ENCODE data around the gene HYAL3. TPM values are rescaled to one million over a fixed set of nuclear protein-coding genes. Genes with fewer than 3 reads are reported as not detected.

The HYAL3 gene
- total and polyA plus RNA-seq, 2 donors from 2014 or later = 2.0 to 3.2 TPM

- H3K9me3 ChIP-seq (ENCODE audit: control insufficient read depth in 2 of 3, insufficient read depth in 1 of 3, low read length in 3 of 3) = no peaks in the 10 kb centered on the region
- peaks cover 8% of the 10 kb centered on the region for H3K27me3 ChIP-seq (ENCODE audit: control insufficient read depth, insufficient read depth, low read length)
- no peak overlapping the region for H3K4me3 ChIP-seq (ENCODE audit: low read length in 3 of 3)
- peaks cover 0 to 8% (median 4%) of the 10 kb centered on the region in 3 donors for H3K4me1 ChIP-seq (ENCODE audit: control insufficient read depth in 2 of 3, insufficient read depth in 2 of 3, low read depth in 1 of 3, low read length in 3 of 3)
- no peaks in the 10 kb centered on the region for H3K36me3 ChIP-seq (ENCODE audit: control insufficient read depth in 2 of 3, insufficient read depth in 3 of 3, low read length in 3 of 3)
- intact Hi-C loops (cut with DNase I) = no loop called here
- DNase-seq (peak in 2 of 5 donors; percentile 26 to 67), FAIRE-seq (no peak)
- TF ChIP-seq, protein P1, sequence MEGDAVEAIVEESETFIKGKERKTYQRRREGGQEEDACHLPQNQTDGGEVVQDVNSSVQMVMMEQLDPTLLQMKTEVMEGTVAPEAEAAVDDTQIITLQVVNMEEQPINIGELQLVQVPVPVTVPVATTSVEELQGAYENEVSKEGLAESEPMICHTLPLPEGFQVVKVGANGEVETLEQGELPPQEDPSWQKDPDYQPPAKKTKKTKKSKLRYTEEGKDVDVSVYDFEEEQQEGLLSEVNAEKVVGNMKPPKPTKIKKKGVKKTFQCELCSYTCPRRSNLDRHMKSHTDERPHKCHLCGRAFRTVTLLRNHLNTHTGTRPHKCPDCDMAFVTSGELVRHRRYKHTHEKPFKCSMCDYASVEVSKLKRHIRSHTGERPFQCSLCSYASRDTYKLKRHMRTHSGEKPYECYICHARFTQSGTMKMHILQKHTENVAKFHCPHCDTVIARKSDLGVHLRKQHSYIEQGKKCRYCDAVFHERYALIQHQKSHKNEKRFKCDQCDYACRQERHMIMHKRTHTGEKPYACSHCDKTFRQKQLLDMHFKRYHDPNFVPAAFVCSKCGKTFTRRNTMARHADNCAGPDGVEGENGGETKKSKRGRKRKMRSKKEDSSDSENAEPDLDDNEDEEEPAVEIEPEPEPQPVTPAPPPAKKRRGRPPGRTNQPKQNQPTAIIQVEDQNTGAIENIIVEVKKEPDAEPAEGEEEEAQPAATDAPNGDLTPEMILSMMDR (IDR thresholded peaks at IDR 0.05; ENCODE audit: borderline replicate concordance, extremely low read depth, insufficient read depth) = no peak
- H3K9ac ChIP-seq (ENCODE audit: low read length in 3 of 3) = peak overlapping the region in 1 of 3 donors; percentile 26
- H3K27ac ChIP-seq (ENCODE audit: low read depth in 2 of 2, low read length in 2 of 2) = peak overlapping the region in 1 of 2 donors; percentile 32
Measured at GRCh38 chr3:50276762-50277101, 22.5 kb downstream of the HYAL3 start.

DNA sequence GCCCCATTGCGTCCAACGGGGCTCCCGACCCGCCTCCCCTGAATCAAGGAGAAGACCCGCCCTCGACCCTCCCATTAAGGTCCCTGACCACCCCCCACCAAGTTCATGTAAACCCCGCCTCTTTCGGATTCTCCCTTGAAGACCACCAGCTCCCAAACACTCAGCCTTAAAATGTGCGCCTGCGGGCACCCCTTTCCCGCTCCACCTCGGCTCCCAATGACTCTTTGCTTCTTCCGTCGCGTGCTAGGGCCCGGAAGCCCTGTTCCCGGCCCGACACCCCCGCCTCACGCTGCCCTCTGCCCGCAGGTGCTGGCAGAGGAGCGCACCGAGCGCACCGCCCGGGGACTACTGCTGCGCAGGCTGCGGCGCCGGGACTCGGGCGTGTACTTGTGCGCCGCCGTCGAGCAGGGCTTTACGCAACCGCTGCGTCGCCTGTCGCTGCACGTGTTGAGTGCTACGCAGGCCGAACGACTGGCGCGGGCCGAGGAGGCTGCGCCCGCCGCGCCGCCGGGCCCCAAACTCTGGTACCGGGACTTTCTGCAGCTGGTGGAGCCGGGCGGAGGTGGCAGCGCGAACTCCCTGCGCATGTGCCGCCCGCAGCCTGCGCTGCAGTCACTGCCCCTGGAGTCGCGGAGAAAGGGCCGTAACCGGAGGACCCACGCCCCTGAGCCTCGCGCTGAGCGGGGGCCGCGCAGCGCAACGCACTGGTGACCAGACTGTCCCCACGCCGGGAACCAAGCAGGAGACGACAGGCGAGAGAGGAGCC lies 23.0 kb downstream of the HYAL3 start:
- no peak overlapping the region for H3K4me3 ChIP-seq (ENCODE audit: low read length in 3 of 3)
- H3K4me1 ChIP-seq (ENCODE audit: control insufficient read depth in 2 of 3, insufficient read depth in 2 of 3, low read depth in 1 of 3, low read length in 3 of 3) = peaks cover 0 to 14% (median 10%) of the 10 kb centered on the region in 3 donors
- FAIRE-seq = no peak
- DNase-seq = peak in 4 of 5 donors; percentile 30 to 76 (median 52)
- TF ChIP-seq, protein P1 (IDR thresholded peaks at IDR 0.05; ENCODE audit: borderline replicate concordance, extremely low read depth, insufficient read depth) = no peak
- no peak overlapping the region for H3K27ac ChIP-seq (ENCODE audit: low read depth in 2 of 2, low read length in 2 of 2)
- H3K36me3 ChIP-seq (ENCODE audit: control insufficient read depth in 2 of 3, insufficient read depth in 3 of 3, low read length in 3 of 3) = no peaks in the 10 kb centered on the region
- no peak overlapping the region for H3K9ac ChIP-seq (ENCODE audit: low read length in 3 of 3)
- no peaks in the 10 kb centered on the region for H3K9me3 ChIP-seq (ENCODE audit: control insufficient read depth in 2 of 3, insufficient read depth in 1 of 3, low read length in 3 of 3)
- intact Hi-C loops (cut with DNase I) = no loop called here
- peaks cover 8% of the 10 kb centered on the region for H3K27me3 ChIP-seq (ENCODE audit: control insufficient read depth, insufficient read depth, low read length)

DNA sequence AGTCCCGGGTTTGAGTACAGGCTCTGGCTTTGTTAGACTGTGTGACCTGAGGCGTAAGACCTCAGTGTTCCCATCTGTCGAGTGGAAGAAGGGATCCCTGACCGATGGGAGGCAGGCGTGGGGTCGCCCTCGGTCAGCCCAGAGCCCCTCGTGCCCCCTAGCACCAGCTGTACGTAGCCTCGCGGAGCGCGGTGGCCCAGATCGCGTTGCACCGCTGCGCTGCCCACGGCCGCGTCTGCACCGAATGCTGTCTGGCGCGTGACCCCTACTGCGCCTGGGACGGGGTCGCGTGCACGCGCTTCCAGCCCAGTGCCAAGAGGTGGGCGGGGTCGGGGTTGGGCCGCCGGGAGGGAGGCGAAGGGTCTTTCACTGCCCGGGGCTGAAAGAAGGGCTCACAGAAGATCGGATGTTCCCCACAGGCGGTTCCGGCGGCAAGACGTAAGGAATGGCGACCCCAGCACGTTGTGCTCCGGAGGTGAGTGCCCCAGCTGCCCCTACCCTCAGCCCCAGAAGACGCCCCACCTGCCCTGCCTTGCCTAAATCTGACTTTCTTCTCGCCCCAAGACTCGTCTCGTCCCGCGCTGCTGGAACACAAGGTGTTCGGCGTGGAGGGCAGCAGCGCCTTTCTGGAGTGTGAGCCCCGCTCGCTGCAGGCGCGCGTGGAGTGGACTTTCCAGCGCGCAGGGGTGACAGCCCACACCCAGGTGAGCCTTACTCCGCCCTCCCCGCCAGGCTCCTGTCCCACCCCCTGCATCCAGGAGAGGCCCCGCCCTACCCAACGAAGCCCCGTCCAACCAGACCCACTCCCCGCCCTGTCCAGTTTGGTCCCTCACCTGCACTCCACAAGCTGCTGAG lies 23.8 kb downstream of the HYAL3 start:
- no peak overlapping the region for H3K27ac ChIP-seq (ENCODE audit: low read depth in 2 of 2, low read length in 2 of 2)
- peaks cover 0 to 19% (median 17%) of the 10 kb centered on the region in 3 donors for H3K4me1 ChIP-seq (ENCODE audit: control insufficient read depth in 2 of 3, insufficient read depth in 2 of 3, low read depth in 1 of 3, low read length in 3 of 3)
- DNase-seq (peak in 3 of 5 donors; percentile 44 to 79 (median 75)), FAIRE-seq (no peak)
- no peaks in the 10 kb centered on the region for H3K9me3 ChIP-seq (ENCODE audit: control insufficient read depth in 2 of 3, insufficient read depth in 1 of 3, low read length in 3 of 3)
- TF ChIP-seq, protein P1 (IDR thresholded peaks at IDR 0.05; ENCODE audit: borderline replicate concordance, extremely low read depth, insufficient read depth) = no peak
- peaks cover 8% of the 10 kb centered on the region for H3K27me3 ChIP-seq (ENCODE audit: control insufficient read depth, insufficient read depth, low read length)
- H3K36me3 ChIP-seq (ENCODE audit: control insufficient read depth in 2 of 3, insufficient read depth in 3 of 3, low read length in 3 of 3) = no peaks in the 10 kb centered on the region
- no peak overlapping the region for H3K9ac ChIP-seq (ENCODE audit: low read length in 3 of 3)
- no peak overlapping the region for H3K4me3 ChIP-seq (ENCODE audit: low read length in 3 of 3)
- intact Hi-C loops (cut with DNase I) = no loop called here
